HepG2 (cell line): ENCODE data around the gene MRPL58. TPM values are rescaled to one million over a fixed set of nuclear protein-coding genes. Genes with fewer than 3 reads are reported as not detected.

ENCODE experiments used
- CCDC6 ChIP-seq: sonication (generic); formaldehyde crosslinking; IDR thresholded peaks from 2 replicates; pipeline ENCODE4 v1.8.1; 2022; ENCODE audit warnings: mild to moderate bottlenecking, missing genetic modification reagents, moderate library complexity
- CHD2 ChIP-seq: IDR thresholded peaks from 2 replicates; pipeline ENCODE4 v1.6.1; 2011; ENCODE audit warnings: low read depth, low read length, improper control_type of control experiment
- ELF4 ChIP-seq: sonication (generic); formaldehyde crosslinking; IDR thresholded peaks from 2 replicates; pipeline ENCODE4 v1.5.0; 2020; ENCODE audit warnings: missing genetic modification reagents, mild to moderate bottlenecking, moderate library complexity, borderline replicate concordance
- ISL2 ChIP-seq: sonication (generic); formaldehyde crosslinking; IDR thresholded peaks from 2 replicates; pipeline ENCODE4 v1.5.0; 2020; ENCODE audit warnings: missing genetic modification reagents
- MIER2 ChIP-seq: IDR thresholded peaks from 2 replicates; pipeline ENCODE4 v1.6.1; 2016; ENCODE audit warnings: missing biosample characterization, missing genetic modification reagents
- NAIF1 ChIP-seq: sonication (generic); formaldehyde crosslinking; IDR thresholded peaks from 2 replicates; pipeline ENCODE4 v1.5.0; 2020; ENCODE audit warnings: mild to moderate bottlenecking, missing genetic modification reagents, borderline replicate concordance
- REL ChIP-seq: sonication (generic); formaldehyde crosslinking; conservative IDR thresholded peaks from 2 replicates; pipeline ENCODE4 v1.8.0; 2022; ENCODE audit warnings: mild to moderate bottlenecking, missing genetic modification reagents, moderate library complexity
- SALL1 ChIP-seq: sonication (generic); formaldehyde crosslinking; IDR thresholded peaks from 2 replicates; pipeline ENCODE4 v1.8.0; 2022; ENCODE audit warnings: mild to moderate bottlenecking, missing genetic modification reagents
- SMYD3 ChIP-seq: sonication (generic); formaldehyde crosslinking; IDR thresholded peaks from 2 replicates; pipeline ENCODE4 v1.8.1; 2023; ENCODE audit warnings: mild to moderate bottlenecking, missing genetic modification reagents
- SNAPC5 ChIP-seq: sonication (generic); formaldehyde crosslinking; IDR thresholded peaks from 2 replicates; pipeline ENCODE4 v1.8.1; 2023; ENCODE audit warnings: mild to moderate bottlenecking, missing genetic modification reagents, borderline replicate concordance
- SP2 ChIP-seq: sonication (generic); formaldehyde crosslinking; IDR thresholded peaks from 2 replicates; pipeline ENCODE4 v1.5.1; 2020; ENCODE audit warnings: mild to moderate bottlenecking, missing genetic modification reagents
- SRF ChIP-seq: IDR thresholded peaks from 2 replicates; pipeline ENCODE4 v1.6.1; 2011; ENCODE audit warnings: mild to moderate bottlenecking, low read depth, low read length, moderate library complexity
- ZBTB20 ChIP-seq: sonication (generic); formaldehyde crosslinking; IDR thresholded peaks from 2 replicates; pipeline ENCODE4 v1.8.1; 2023; ENCODE audit warnings: missing genetic modification reagents, low read depth, mild to moderate bottlenecking, borderline replicate concordance
- ZBTB4 ChIP-seq: sonication (generic); formaldehyde crosslinking; IDR thresholded peaks from 2 replicates; pipeline ENCODE4 v1.4.0; 2020; ENCODE audit warnings: missing genetic modification reagents, mild to moderate bottlenecking, borderline replicate concordance
- ZNF446 ChIP-seq: sonication (generic); formaldehyde crosslinking; IDR thresholded peaks from 2 replicates; pipeline ENCODE4 v1.5.0; 2020; ENCODE audit warnings: mild to moderate bottlenecking, missing genetic modification reagents
- ZNF552 ChIP-seq: sonication (generic); formaldehyde crosslinking; IDR thresholded peaks from 2 replicates; pipeline ENCODE4 v1.9.0; 2022; ENCODE audit warnings: missing genetic modification reagents, mild to moderate bottlenecking, borderline replicate concordance
- ZNF710 ChIP-seq: sonication (generic); formaldehyde crosslinking; IDR thresholded peaks from 2 replicates; pipeline ENCODE4 v1.5.0; 2020; ENCODE audit warnings: mild to moderate bottlenecking, missing genetic modification reagents, borderline replicate concordance
- ZNF713 ChIP-seq: sonication (generic); formaldehyde crosslinking; IDR thresholded peaks from 2 replicates; pipeline ENCODE4 v1.4.0; 2020; ENCODE audit warnings: mild to moderate bottlenecking, missing genetic modification reagents
- ZNF891 ChIP-seq: sonication (generic); formaldehyde crosslinking; IDR thresholded peaks from 2 replicates; pipeline ENCODE4 v1.5.0; 2020; ENCODE audit warnings: mild to moderate bottlenecking, missing genetic modification reagents
- polyA plus RNA-seq, 8 experiments: library from polyadenylated mRNA; depleted of rRNA in 3 of 8; stranded (reverse) in 7 of 8; unstranded in 1 of 8; fragments of >200 nt; fragmentation: Illumina TruSeq in 4 of 8; extraction: Trizol in 4 of 8; gene quantifications; 2 replicates each; pipeline versions ENCODE4 v1.2.1 to v1.2.3, GENCODE V29; 2011 to 2016; ENCODE audit warnings: low read depth in 4 of 8, missing spikeins in 1 of 8, mixed read lengths in 1 of 8; ENCODE audit not compliant: insufficient read depth in 1 of 8
- total RNA-seq, 5 experiments: library from RNA; depleted of rRNA; stranded (reverse); fragments of >200 nt; fragmentation: Illumina TruSeq; extraction: Trizol; gene quantifications; 2 replicates each; pipeline ENCODE4 v1.2.3, GENCODE V29; 2016; ENCODE audit warnings: low read depth in 1 of 5
- TF ChIP-seq, protein P1 (sequence below): sonication (generic); formaldehyde crosslinking; IDR thresholded peaks from 2 replicates; pipeline ENCODE4 v1.5.0; 2020; ENCODE audit warnings: missing genetic modification reagents
- TF ChIP-seq, protein P2 (sequence below): sonication (generic); formaldehyde crosslinking; IDR thresholded peaks from 2 replicates; pipeline ENCODE4 v1.5.0; 2020; ENCODE audit warnings: mild to moderate bottlenecking, missing genetic modification reagents, moderate library complexity

The MRPL58 gene
- total and polyA plus RNA-seq, 2 of the 13 experiments (the other 11 are each of a cell fraction or from before 2014, with no cell fraction given) = 44.9 to 68.9 TPM

DNA sequence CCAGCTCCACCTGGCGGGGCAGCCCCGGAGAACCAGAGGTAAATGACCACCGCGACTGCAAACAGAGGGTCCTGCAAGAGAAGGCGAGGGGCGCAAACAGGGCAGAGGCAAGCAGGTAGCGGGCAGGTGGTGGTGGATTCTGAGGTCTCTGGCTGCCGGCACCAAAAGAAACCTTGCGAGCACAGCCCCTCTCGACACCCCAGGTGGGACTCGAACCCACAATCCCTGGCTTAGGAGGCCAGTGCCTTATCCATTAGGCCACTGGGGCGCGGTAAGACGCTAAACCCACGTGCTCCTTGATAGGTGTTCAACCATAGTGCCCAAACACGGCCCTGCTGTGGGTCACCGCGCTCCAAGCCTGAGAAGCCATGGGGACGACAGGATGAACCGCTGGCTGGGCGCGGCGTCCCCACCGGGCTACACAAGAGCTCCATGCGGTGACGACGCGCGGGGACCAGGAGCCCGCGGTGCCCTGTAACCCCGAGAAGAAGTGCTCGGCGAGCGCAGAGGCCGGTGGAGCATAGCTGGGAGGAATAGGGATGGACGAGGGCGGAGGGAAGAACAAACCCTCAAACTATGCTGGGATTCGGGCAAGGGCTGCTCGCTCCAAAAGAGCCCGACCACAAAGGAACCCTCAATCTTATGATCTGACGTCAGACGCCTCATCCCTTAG is 21.9 kb downstream of the MRPL58 start (continued):
- TF ChIP-seq ZBTB4 (CRISPR knock-in tag) = no peak; the same call in 1 of the 2 replicates
- TF ChIP-seq ZNF446 (CRISPR knock-in tag) = peak; percentile 86; the same call in 1 of the 2 replicates
- peak; percentile 49 for TF ChIP-seq ZNF710 (CRISPR knock-in tag)
- TF ChIP-seq MIER2 (CRISPR knock-in tag) = peak; percentile 38; the same call in 1 of the 2 replicates
- TF ChIP-seq SRF = no peak
- TF ChIP-seq SP2 (CRISPR knock-in tag) = no peak
- TF ChIP-seq ZBTB20 (CRISPR knock-in tag) = peak; percentile 61
- no peak for TF ChIP-seq CHD2
- TF ChIP-seq ZNF713 (CRISPR knock-in tag) = peak; percentile 48; the same call in 1 of the 2 replicates
- TF ChIP-seq, protein P1, sequence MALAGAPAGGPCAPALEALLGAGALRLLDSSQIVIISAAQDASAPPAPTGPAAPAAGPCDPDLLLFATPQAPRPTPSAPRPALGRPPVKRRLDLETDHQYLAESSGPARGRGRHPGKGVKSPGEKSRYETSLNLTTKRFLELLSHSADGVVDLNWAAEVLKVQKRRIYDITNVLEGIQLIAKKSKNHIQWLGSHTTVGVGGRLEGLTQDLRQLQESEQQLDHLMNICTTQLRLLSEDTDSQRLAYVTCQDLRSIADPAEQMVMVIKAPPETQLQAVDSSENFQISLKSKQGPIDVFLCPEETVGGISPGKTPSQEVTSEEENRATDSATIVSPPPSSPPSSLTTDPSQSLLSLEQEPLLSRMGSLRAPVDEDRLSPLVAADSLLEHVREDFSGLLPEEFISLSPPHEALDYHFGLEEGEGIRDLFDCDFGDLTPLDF (CRISPR knock-in tag) = peak; percentile 21; the same call in 1 of the 2 replicates
- peak; percentile 80 for TF ChIP-seq SALL1 (CRISPR knock-in tag)
- TF ChIP-seq SNAPC5 (CRISPR knock-in tag) = 0 out of 2 replicates have a peak, but pooled peaks have one; percentile 79
- no peak for TF ChIP-seq ISL2 (CRISPR knock-in tag)
- TF ChIP-seq SMYD3 (CRISPR knock-in tag) = no peak; the same call in none of the 2 replicates
- TF ChIP-seq ELF4 (CRISPR knock-in tag) = no peak
- TF ChIP-seq NAIF1 (CRISPR knock-in tag) = peak; percentile 92
- TF ChIP-seq ZNF552 (CRISPR knock-in tag) = peak; percentile 85
- no peak for TF ChIP-seq REL (CRISPR knock-in tag)
- TF ChIP-seq, protein P2, sequence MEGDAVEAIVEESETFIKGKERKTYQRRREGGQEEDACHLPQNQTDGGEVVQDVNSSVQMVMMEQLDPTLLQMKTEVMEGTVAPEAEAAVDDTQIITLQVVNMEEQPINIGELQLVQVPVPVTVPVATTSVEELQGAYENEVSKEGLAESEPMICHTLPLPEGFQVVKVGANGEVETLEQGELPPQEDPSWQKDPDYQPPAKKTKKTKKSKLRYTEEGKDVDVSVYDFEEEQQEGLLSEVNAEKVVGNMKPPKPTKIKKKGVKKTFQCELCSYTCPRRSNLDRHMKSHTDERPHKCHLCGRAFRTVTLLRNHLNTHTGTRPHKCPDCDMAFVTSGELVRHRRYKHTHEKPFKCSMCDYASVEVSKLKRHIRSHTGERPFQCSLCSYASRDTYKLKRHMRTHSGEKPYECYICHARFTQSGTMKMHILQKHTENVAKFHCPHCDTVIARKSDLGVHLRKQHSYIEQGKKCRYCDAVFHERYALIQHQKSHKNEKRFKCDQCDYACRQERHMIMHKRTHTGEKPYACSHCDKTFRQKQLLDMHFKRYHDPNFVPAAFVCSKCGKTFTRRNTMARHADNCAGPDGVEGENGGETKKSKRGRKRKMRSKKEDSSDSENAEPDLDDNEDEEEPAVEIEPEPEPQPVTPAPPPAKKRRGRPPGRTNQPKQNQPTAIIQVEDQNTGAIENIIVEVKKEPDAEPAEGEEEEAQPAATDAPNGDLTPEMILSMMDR (CRISPR knock-in tag) = peak; percentile 48
- TF ChIP-seq CCDC6 = peak; percentile 77
- peak; percentile 67; the same call in 1 of the 2 replicates for TF ChIP-seq ZNF891 (CRISPR knock-in tag)
